K562 (cell line): ENCODE data around the gene MS4A13.

ENCODE experiments used
- EHMT2 ChIP-seq: fragments of 450-650 bp; IDR thresholded peaks from 2 replicates; pipeline ENCODE4 v1.6.1; 2018; ENCODE audit warnings: antibody characterized with exemption
- IRF2 ChIP-seq: sonication (generic); formaldehyde crosslinking; IDR thresholded peaks from 2 replicates; pipeline ENCODE4 v1.8.1; 2022; ENCODE audit warnings: mild to moderate bottlenecking, missing genetic modification reagents
- TF ChIP-seq, protein P1 (sequence below), 2 experiments: fragments of 450-650 bp; formaldehyde crosslinking in 1 of 2; IDR thresholded peaks; 2 replicates each; pipeline versions ENCODE4 v1.4.0 to v1.6.1; 2014 to 2020; ENCODE audit warnings: mild to moderate bottlenecking in 2 of 2, borderline replicate concordance in 1 of 2, low read depth in 1 of 2

DNA sequence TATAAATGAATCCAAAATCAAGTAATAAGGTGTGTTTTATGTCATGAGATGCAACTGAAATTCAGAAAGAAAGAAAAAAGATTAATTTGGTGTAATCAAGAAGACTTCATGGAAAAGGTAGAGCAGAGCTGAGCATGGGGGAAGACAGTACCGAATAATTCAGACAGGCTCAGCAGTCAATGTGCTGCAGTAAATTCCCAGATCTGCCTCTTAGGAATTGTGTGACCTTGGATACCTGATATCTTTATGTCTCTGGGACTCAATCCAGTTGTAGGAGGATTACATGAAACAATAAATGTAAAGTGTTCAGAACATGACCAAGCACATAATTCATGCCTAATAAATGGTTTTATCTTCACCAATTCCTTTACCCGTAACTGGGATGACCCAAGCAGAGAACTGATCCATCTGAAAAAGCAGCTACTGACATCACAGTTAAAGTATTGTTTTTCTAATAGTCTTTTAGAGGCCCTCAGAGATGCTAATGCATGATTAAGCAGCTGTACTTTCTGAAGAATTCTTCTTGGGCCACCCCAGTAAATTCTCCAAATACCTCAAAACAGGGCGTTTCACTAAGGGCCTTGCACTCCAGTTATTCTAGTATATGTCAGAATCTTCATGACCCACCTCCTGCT lies 14.8 kb upstream of the MS4A13 start:
- TF ChIP-seq IRF2 (no peak), EHMT2 (no peak)
- TF ChIP-seq, protein P1, sequence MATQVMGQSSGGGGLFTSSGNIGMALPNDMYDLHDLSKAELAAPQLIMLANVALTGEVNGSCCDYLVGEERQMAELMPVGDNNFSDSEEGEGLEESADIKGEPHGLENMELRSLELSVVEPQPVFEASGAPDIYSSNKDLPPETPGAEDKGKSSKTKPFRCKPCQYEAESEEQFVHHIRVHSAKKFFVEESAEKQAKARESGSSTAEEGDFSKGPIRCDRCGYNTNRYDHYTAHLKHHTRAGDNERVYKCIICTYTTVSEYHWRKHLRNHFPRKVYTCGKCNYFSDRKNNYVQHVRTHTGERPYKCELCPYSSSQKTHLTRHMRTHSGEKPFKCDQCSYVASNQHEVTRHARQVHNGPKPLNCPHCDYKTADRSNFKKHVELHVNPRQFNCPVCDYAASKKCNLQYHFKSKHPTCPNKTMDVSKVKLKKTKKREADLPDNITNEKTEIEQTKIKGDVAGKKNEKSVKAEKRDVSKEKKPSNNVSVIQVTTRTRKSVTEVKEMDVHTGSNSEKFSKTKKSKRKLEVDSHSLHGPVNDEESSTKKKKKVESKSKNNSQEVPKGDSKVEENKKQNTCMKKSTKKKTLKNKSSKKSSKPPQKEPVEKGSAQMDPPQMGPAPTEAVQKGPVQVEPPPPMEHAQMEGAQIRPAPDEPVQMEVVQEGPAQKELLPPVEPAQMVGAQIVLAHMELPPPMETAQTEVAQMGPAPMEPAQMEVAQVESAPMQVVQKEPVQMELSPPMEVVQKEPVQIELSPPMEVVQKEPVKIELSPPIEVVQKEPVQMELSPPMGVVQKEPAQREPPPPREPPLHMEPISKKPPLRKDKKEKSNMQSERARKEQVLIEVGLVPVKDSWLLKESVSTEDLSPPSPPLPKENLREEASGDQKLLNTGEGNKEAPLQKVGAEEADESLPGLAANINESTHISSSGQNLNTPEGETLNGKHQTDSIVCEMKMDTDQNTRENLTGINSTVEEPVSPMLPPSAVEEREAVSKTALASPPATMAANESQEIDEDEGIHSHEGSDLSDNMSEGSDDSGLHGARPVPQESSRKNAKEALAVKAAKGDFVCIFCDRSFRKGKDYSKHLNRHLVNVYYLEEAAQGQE (IDR thresholded peaks at IDR 0.05; ENCODE audit: borderline replicate concordance), result no peak
- TF ChIP-seq, protein P1 (CRISPR knock-in tag; IDR thresholded peaks at IDR 0.05; ENCODE audit: low read depth), result no peak
